Endothelial cell of umbilical vein (primary cell): ENCODE results near the gene USP7. TPM values are rescaled to one million over a fixed set of nuclear protein-coding genes. Genes with fewer than 3 reads are reported as not detected.

ENCODE experiments used
- BruUV-seq: library from RNA; stranded (reverse); fragments of 400-500 nt; replicated peaks from 2 replicates; lab custom pipeline; 2021; lab: Mats Ljungman, UMichigan
- CTCF ChIA-PET: fragments of 300-600, 350-600 bp; sonication (Branson Sonifier 250); formaldehyde crosslinking; loops from one replicate; lab custom pipeline; 2021; ENCODE audit warnings: antibody characterized with exemption, inconsistent platforms; lab: Charles Lee
- POLR2A ChIA-PET: fragments of 300-600, 350-600 bp; sonication (Branson Sonifier 250); formaldehyde crosslinking; loops from one replicate; lab custom pipeline; 2021; ENCODE audit warnings: antibody characterized with exemption, inconsistent platforms; lab: Charles Lee
- DNase-seq: peaks from one replicate; pipeline ENCODE4 v3.0.0-alpha.2; 2011; ENCODE audit warnings: low read depth, low spot score
- FAIRE-seq: peaks from 2 replicates; lab custom pipeline; 2011; peaks lifted over from hg19 to GRCh38; lab: Jason Lieb, UNC
- H2AFZ ChIP-seq: 2 replicates; pipeline ENCODE4 v1.6.0; 2012; ENCODE audit warnings: low read depth, low read length, control low read depth, inconsistent platforms
- H3K27ac ChIP-seq: 2 replicates; pipeline ENCODE4 v1.5.1; 2011; ENCODE audit warnings: low read depth, mild to moderate bottlenecking, control low read depth, low read length, moderate library complexity; ENCODE audit not compliant: insufficient read depth
- H3K27me3 ChIP-seq, 2 experiments: 2 replicates each; pipeline versions ENCODE4 v1.6.0 to v1.6.1; 2011; ENCODE audit warnings: low read length in 2 of 2, mixed read lengths in 1 of 2; ENCODE audit not compliant: control insufficient read depth in 2 of 2, insufficient read depth in 2 of 2
- H3K36me3 ChIP-seq, 2 experiments: 2 replicates in 1 of 2; 3 replicates in 1 of 2; pipeline ENCODE4 v1.5.1; 2011; ENCODE audit warnings: low read length in 2 of 2, mild to moderate bottlenecking in 1 of 2, moderate library complexity in 1 of 2; ENCODE audit not compliant: control insufficient read depth in 2 of 2, insufficient read depth in 2 of 2; ENCODE audit errors: extremely low read depth in 1 of 2
- H3K4me1 ChIP-seq: 3 replicates; pipeline ENCODE4 v1.5.1; 2011; ENCODE audit warnings: mild to moderate bottlenecking, low read length; ENCODE audit not compliant: control insufficient read depth, insufficient read depth; ENCODE audit errors: extremely low read depth
- H3K4me2 ChIP-seq: 2 replicates; pipeline ENCODE4 v1.6.1; 2011; ENCODE audit warnings: low read length, control low read depth, mixed read lengths; ENCODE audit not compliant: insufficient read depth
- H3K4me3 ChIP-seq, 3 experiments: fragments of 200-600 bp in 1 of 3; sonication (generic), shearing (Covaris generic) in 1 of 3; replicated peaks in 1 of 3; 2 replicates each; pipeline ENCODE4 v1.5.1; 2011 to 2016; ENCODE audit warnings: control low read depth in 3 of 3, low read length in 3 of 3, mild to moderate bottlenecking in 2 of 3, inconsistent platforms in 1 of 3, low read depth in 1 of 3, moderate library complexity in 1 of 3; ENCODE audit not compliant: insufficient read depth in 1 of 3
- H3K79me2 ChIP-seq: 2 replicates; pipeline ENCODE4 v1.6.0; 2012; ENCODE audit warnings: low read length, inconsistent platforms; ENCODE audit not compliant: control insufficient read depth, insufficient read depth
- H3K9ac ChIP-seq: replicated peaks from 2 replicates; pipeline ENCODE3; 2011; ENCODE audit warnings: low read length, control low read depth; ENCODE audit not compliant: insufficient read depth; ENCODE audit errors: extremely low read depth
- H3K9me1 ChIP-seq: replicated peaks from 3 replicates; pipeline ENCODE4 v1.6.0; 2011; ENCODE audit warnings: mild to moderate bottlenecking, low read length; ENCODE audit not compliant: control insufficient read depth, insufficient read depth; ENCODE audit errors: extremely low read depth
- H3K9me3 ChIP-seq: replicated peaks from 2 replicates; pipeline ENCODE4 v1.5.1; 2012; ENCODE audit warnings: low read length, inconsistent platforms; ENCODE audit not compliant: control insufficient read depth, insufficient read depth
- H4K20me1 ChIP-seq: replicated peaks from 2 replicates; pipeline ENCODE3; 2011; ENCODE audit warnings: mild to moderate bottlenecking, low read length; ENCODE audit not compliant: control insufficient read depth, insufficient read depth; ENCODE audit errors: extremely low read depth
- EZH2 ChIP-seq: IDR thresholded peaks from 2 replicates; pipeline ENCODE4 v1.6.1; 2012; ENCODE audit warnings: borderline replicate concordance, low read depth, mild to moderate bottlenecking, moderate library complexity, low read length, inconsistent platforms; ENCODE audit not compliant: severe bottlenecking
- FOS ChIP-seq: IDR thresholded peaks from 2 replicates; pipeline ENCODE4 v1.6.1; 2011; ENCODE audit warnings: mild to moderate bottlenecking, low read length, moderate library complexity, borderline replicate concordance; ENCODE audit not compliant: insufficient read depth
- GATA2 ChIP-seq: IDR thresholded peaks from 2 replicates; pipeline ENCODE4 v1.7.0; 2011; ENCODE audit warnings: low read depth, mild to moderate bottlenecking, moderate library complexity, mixed read lengths, low read length; ENCODE audit not compliant: insufficient read length, insufficient read depth
- JUN ChIP-seq: IDR thresholded peaks from 2 replicates; pipeline ENCODE4 v1.6.1; 2011; ENCODE audit warnings: borderline replicate concordance, low read depth; ENCODE audit not compliant: insufficient read length, insufficient read depth
- MYC ChIP-seq: IDR thresholded peaks from one replicate; pipeline ENCODE4 v1.6.1; 2011; ENCODE audit warnings: mild to moderate bottlenecking, low read depth, low read length
- POLR2A ChIP-seq: IDR thresholded peaks from 2 replicates; pipeline ENCODE4 v1.6.1; 2012; ENCODE audit warnings: low read depth, mild to moderate bottlenecking, control low read depth, low read length
- POLR2AphosphoS5 ChIP-seq: IDR thresholded peaks from 2 replicates; pipeline ENCODE4 v1.6.1; 2012; ENCODE audit warnings: low read depth, mild to moderate bottlenecking, control low read depth, low read length, moderate library complexity; ENCODE audit not compliant: insufficient read depth
- dilution Hi-C: fragments of 300-500 bp; cut with MboI; formaldehyde crosslinking; loops from one replicate; pipeline ENCODE4 v1.15.0; 2019; ENCODE audit warnings: low sequenced_read_pairs; ENCODE audit not compliant: extremely low pct_ligation_motif_present
- intact Hi-C: fragments of 100-400 bp; cut with micrococcal nuclease; formaldehyde crosslinking; loops from one replicate; pipeline ENCODE4 v1.10.0; 2022
- polyA plus RNA-seq, 4 experiments: library from polyadenylated mRNA; depleted of rRNA in 3 of 4; stranded (reverse) in 3 of 4; unstranded in 1 of 4; fragments of >200 nt; gene quantifications; 2 replicates each; pipeline versions ENCODE4 v1.2.1 to v1.2.3, GENCODE V29; 2011 to 2012; ENCODE audit warnings: missing spikeins in 1 of 4
- total RNA-seq: library from RNA; stranded (reverse); gene quantifications from 2 replicates; pipeline ENCODE4 v1.2.3, GENCODE V29; 2021
- TF ChIP-seq, protein P1 (sequence below): IDR thresholded peaks from 2 replicates; pipeline ENCODE4 v1.6.1; 2011; ENCODE audit not compliant: insufficient read depth, insufficient read length
- TF ChIP-seq, protein P2 (sequence below), 2 donors: IDR thresholded peaks; 1 replicate in 1 of 2; 2 replicates in 1 of 2; pipeline ENCODE4 v1.5.1; 2011; ENCODE audit warnings: low read length in 2 of 2, mild to moderate bottlenecking in 2 of 2, moderate library complexity in 2 of 2, control low read depth in 1 of 2, inconsistent platforms in 1 of 2, low read depth in 1 of 2; ENCODE audit not compliant: insufficient read depth in 1 of 2; ENCODE audit errors: extremely low read depth in 1 of 2

The USP7 gene
- total and polyA plus RNA-seq, 2 donors (not counting 3 experiments of a cell fraction or from before 2014, with no cell fraction given) = 17.7 to 130 TPM

GRCh38 chr16:8853611-8854010, 110.1 kb downstream of the USP7 start:
- H2AFZ ChIP-seq = no peak overlapping the region
- no peaks in the 10 kb centered on the region for H4K20me1 ChIP-seq
- H3K9me3 ChIP-seq = no peaks in the 10 kb centered on the region
- FAIRE-seq (no peak), DNase-seq (no peak)
- no peaks in the 10 kb centered on the region for H3K27me3 ChIP-seq
- POLR2A ChIA-PET = interaction anchor here (0.6 to 1.6 kb wide), 3 partner anchors 8 to 21 kb away, joined by 3 to 8 read pairs (median 7); partner anchors contain the start of gene CARHSP1
- no peak overlapping the region for H3K4me3 ChIP-seq
- H3K27ac ChIP-seq = no peak overlapping the region
- no peaks in the 10 kb centered on the region for H3K79me2 ChIP-seq
- H3K9ac ChIP-seq = no peak overlapping the region
- BruUV-seq = no TSS peak
- TF ChIP-seq JUN (no peak), EZH2 (no peak), MYC (no peak), FOS (no peak), GATA2 (no peak), POLR2AphosphoS5 (no peak), POLR2A (no peak)
- TF ChIP-seq, protein P1, sequence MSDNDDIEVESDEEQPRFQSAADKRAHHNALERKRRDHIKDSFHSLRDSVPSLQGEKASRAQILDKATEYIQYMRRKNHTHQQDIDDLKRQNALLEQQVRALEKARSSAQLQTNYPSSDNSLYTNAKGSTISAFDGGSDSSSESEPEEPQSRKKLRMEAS = no peak
- TF ChIP-seq, protein P2, sequence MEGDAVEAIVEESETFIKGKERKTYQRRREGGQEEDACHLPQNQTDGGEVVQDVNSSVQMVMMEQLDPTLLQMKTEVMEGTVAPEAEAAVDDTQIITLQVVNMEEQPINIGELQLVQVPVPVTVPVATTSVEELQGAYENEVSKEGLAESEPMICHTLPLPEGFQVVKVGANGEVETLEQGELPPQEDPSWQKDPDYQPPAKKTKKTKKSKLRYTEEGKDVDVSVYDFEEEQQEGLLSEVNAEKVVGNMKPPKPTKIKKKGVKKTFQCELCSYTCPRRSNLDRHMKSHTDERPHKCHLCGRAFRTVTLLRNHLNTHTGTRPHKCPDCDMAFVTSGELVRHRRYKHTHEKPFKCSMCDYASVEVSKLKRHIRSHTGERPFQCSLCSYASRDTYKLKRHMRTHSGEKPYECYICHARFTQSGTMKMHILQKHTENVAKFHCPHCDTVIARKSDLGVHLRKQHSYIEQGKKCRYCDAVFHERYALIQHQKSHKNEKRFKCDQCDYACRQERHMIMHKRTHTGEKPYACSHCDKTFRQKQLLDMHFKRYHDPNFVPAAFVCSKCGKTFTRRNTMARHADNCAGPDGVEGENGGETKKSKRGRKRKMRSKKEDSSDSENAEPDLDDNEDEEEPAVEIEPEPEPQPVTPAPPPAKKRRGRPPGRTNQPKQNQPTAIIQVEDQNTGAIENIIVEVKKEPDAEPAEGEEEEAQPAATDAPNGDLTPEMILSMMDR (IDR thresholded peaks at IDR 0.05; ENCODE audit: extremely low read depth in 1 of 2, insufficient read depth in 1 of 2, low read depth in 1 of 2, low read length in 2 of 2) = no peak
- H3K4me2 ChIP-seq = no peak overlapping the region
- CTCF ChIA-PET = interaction anchor here (1.0 to 1.5 kb wide), 3 partner anchors 15 to 27 kb away, joined by 3 to 4 read pairs (median 4); partner anchors contain the start of gene CARHSP1
- dilution Hi-C loops (no loop called here), intact Hi-C loops (no loop called here)
- H3K36me3 ChIP-seq = peaks cover 3 to 29% of the 10 kb centered on the region in 2 experiments
- H3K4me1 ChIP-seq = peaks cover 30% of the 10 kb centered on the region
- H3K9me1 ChIP-seq = no peaks in the 10 kb centered on the region
